GM19395 (cell line): Measurements from ENCODE around the gene MOK.
"Not testable (repeated sequence)": the region's sequence is repeated elsewhere in the genome, so short reads cannot be mapped to it uniquely, and the experiment has no call there.

Experiments
- ATAC-seq: cut with Tn5 transposase; IDR thresholded peaks from one replicate; pipeline ENCODE4 v1.9.1; 2021; ENCODE audit warnings: mild to moderate bottlenecking, moderate library complexity; ENCODE audit not compliant: unreplicated experiment

The MOK gene

DNA sequence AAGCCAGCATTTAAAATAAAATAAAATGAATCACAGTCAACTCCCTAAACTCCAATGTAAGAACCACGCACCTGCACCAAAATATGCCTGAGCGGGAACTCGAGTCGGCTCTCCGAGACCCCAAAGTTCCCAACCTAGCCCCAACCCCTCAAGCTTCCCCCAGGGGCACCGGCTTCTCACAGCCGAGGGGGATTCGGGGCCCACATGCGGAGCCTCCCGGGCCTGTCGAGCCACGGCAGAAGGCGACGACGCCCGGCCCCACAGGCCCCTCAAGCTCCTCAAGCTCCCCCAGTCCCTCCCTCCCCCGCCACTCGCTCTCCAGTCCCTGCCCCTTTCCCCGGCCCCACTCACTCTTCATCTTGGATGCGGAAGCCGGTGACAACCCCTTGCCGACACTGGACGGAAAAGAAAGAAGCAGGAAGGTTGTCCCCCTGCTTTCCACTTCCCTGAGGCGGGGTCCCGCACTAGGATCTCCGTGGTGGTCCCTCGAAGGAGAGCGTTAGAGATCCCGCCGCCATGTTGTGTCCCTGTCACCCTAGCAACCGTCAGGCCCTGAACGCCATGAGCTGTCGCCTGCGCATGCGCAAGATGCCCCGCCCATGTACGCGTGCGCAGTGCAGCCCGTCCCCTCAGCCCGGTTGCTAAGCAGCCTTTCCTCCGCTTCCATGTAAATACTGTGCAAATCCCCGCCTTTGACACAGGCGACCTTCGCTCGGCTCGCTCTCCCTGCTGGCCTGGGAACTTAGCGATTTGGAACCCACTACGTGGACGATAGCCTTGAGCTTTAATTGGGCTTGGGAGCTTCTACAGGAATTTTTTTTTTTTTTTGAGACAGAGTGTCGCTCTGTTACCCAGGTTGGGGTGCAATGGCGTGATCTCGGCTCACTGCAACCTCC, at the start of gene MOK:
Gene MOK, minus strand, starts transcription at position 554 of the 896 bp plus-strand sequence. Its CDS starts 196 bp downstream, at position 358.
- peak; percentile 95 for ATAC-seq

DNA sequence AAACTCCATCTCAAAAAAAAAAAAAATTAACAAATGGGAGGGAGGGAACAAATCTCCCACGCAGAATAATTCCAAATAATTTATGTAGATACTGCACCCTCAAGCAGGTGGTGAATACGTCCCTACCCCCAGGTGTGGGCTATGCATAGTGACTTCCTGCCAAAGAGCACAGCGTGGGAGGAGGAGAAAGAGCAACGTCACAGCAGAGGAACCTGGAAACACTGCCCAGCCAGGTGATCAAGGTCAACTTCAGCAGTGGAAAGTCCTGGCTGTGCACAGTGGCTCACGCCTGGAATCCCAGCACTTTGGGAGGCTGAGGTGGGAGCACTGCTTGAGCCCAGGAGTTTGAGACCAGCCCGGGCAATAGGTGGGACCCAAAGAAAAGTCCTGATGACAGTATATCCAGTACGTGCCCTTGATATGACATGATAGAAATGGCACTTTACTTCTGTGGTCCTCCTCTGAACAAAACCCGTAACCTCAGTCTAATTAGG, 48.2 kb upstream of the MOK start:
- no peak for ATAC-seq

DNA sequence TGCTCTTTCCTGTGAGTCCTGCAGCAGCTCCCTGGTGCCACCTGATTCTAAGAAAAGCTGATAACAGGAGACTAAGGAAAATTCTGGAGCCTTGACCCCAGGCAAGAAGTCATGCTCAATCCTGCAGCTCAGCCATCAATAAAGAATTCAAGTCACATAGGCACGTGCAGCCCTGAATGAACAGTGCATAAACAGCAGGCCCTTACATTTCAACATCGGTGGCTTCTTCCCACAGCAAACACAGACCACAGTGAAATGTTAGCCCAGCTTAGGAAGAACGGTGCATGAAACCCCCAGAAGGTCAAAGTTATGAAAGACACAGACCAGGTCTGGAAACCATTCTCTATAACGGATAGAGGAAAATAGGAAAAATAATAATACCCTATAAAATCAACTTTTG, 47.2 kb upstream of the MOK start:
- no peak for ATAC-seq

DNA sequence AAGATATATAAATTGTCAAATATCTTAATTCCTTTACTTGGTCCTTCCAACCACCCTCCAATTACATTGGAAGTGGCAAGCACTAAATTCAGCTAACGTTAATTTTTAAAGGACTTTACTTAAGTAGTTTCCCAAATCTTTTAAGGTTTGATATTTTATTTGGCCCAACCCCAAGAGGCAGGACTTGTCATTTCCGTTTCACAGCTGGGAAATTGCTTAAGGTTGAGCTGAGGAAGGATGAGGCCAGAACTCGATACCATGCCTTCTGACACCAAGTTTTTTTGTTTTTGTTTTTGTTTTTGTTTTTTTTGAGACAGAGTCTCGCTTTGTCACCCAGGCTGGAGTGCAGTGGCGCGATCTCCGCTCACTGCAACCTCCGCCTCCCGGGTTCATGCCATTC, 46.6 kb upstream of the MOK start:
- ATAC-seq: not testable (repeated sequence)

- ATAC-seq: no peak
Observed at GRCh38 chr14:102351023-102351422, 46.1 kb upstream of the MOK start.

- no peak for ATAC-seq
Observed at GRCh38 chr14:102348376-102348775, 43.4 kb upstream of the MOK start.

GRCh38 chr14:102346645-102347044, 41.7 kb upstream of the MOK start:
- ATAC-seq: no peak

- ATAC-seq: no peak
Observed at GRCh38 chr14:102345232-102345631, 40.3 kb upstream of the MOK start.

DNA sequence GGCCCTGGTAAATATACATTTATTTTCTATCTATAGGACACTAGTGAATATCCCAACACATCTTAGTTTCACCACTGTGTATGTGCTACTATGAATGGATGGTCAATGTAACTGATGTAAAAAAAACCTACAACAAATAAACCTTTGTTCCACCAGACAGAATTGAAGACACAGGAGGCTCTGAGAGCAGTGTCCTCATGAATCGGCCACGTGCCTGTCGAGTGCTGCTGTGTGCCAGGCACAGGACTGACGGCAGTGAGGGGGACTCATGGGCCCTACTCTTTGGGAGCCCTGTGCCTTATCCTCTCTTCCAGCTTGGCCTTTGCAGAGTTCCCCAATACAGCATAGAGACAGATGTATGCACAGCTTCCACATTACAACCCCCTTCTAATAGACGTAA, 39.5 kb upstream of the MOK start:
- no peak for ATAC-seq

GRCh38 chr14:102344084-102344483, 39.1 kb upstream of the MOK start:
- no peak for ATAC-seq

DNA sequence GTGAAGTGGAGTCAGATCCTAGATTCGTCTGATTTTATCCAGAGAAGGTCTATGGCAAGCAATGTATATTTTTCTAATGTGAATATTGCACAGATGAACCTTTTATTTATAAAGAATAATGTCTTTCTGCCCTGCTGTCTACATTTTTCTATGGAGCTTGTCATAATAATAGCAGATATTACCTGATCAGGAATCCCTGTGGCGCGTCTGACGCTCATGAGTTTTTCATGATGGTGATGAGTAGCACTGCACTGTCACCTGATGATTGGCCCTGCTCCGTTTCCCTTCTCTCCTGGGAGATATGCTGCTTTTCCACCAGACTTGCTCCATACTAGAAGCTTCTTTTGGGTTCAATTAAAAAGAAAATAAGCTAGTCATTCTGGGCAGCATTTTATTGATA, 37.3 kb upstream of the MOK start:
- ATAC-seq: no peak

DNA sequence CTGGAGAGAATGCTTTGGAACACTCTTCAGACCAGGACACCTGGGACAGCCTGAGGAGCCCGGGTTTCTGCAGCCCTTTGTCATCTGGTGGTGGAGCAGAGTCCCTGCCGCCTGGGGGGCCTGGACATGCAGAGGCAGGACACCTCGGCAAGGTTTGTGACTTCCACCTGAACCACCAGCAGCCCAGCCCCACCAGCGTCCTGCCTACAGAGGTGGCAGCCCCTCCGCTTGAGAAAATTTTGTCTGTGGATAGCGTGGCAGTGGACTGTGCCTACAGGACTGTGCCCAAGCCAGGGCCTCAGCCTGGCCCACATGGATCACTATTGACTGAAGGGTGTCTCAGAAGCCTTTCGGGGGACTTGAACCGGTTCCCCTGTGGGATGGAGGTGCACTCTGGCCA, 36.6 kb upstream of the MOK start:
- ATAC-seq: no peak

- no peak for ATAC-seq
Observed at GRCh38 chr14:102338724-102339123, 33.8 kb upstream of the MOK start.

GRCh38 chr14:102335163-102335562, 30.2 kb upstream of the MOK start:
- ATAC-seq: no peak

GRCh38 chr14:102333795-102334705, 29.1 kb upstream of the MOK start:
- no peak for ATAC-seq

DNA sequence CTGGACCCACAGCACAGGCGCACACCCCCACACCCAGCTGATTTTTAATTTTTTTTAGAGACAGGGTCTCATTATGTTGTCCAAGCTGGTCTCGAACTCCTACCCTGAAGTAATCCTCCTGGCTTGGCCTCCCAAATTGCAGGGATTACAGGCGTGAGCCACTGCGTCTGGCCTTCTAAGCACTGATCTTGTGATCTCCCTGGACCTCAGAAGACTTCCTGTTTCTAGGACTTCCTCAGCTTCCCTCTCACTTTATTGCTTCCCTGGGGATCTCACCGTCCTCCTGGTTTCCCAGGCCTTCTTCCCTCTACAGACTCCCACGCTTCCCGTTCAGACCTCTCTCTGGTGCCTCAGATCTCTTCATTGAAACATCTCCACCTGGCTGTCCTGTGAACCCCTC, 28.4 kb upstream of the MOK start:
- no peak for ATAC-seq

DNA sequence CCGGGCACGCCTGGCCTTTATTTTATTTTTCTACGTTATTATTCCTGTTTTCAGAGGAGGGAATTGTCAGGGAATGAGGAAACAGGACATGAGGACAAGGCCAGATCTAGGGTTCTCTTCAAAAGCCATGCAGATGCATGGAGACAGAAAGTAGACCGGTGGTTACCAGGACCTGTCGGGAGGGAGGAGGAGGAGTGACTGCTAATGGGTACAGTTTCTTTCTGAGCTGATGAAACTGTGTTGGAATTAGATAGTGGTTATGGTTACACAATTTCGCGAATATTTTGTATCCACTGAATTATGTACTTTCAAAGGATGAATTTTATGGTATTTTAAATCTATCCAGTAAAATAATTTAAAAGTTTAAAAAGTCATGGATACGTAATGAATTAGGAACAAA, 25.8 kb upstream of the MOK start:
- no peak for ATAC-seq

DNA sequence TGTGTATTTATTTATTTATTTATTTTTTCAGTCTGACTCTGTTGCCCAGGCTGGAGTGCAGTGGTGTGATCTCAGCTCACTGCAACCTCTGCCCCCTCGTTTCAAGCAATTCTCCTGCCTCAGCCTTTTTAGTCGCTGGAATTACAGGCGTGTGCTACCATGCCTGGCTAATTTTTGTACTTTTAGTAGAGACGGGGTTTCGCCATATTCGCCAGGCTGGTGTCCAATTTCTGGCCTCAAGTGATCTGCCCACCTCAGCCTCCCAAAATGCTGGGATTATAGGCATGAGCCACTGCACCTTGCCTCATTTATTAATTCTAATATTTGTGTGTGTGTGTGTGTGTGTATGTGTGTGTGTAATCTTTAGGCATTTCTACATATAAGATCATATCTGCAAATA, 24.4 kb upstream of the MOK start:
- ATAC-seq: not testable (repeated sequence)

- ATAC-seq: no peak
Observed at GRCh38 chr14:102326583-102326982, 21.6 kb upstream of the MOK start.

DNA sequence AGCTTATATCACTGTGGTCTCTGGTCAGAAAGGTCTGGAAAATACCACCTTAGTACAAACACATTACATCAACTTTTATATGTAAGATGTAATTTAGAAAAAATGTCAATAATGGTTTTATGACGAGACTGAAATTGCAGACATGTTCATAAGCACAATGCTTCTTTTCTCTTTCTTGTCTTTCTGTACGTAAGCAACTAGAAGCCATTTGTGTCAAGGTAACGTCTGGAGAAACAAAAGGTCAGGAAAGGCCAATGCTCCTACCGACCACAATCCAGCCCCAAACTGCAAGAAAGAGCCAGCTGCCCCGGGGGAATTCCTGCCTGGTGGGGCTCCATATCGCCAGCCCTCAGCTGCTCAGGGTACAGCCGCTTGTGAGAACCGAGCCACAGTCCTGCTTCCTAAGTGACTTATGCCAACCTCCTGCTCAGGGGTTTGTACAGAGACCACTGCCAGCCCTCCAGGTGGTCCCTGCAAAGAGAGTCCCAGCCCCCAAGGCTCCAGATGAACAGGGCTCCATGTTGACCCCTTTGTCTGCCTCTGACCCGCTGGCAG, 20.9 kb upstream of the MOK start:
- ATAC-seq: no peak

DNA sequence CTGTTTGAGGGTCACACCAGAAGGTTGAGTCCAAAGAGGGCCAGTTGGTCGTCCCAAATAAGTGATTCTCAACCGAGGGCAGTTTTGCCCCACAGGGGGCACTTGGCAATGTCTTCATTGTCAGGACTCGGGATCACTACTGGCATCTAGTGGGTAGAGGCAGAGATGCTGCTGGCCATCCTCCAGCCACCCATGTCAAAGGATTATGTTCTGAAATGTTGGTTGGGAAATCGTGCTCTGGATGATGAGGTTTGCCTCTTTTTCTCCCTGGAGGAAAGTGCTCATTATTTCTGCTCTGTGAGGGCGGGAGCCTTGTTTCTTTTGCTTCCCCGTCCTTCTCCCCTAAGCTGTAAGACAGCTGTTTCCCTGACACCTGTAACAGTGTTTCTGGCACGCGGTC, 18.1 kb upstream of the MOK start:
- ATAC-seq: no peak
